GM23338 (cell line): ENCODE measurements around the gene WWOX. TPM values are rescaled to one million over a fixed set of nuclear protein-coding genes. Genes with fewer than 3 reads are reported as not detected.

Experiments used
- ATAC-seq: fragments of 200-7000 bp; cut with Tn5 transposase; 3 replicates; pipeline ENCODE4 v1.9.1; 2020
- DNase-seq: peaks from one replicate; pipeline ENCODE4 v3.0.0-alpha.2; 2015; ENCODE audit warnings: low spot score
- H2AFZ ChIP-seq: fragments of 200-600 bp; sonication (generic); 2 replicates; pipeline ENCODE4 v1.8.0; 2016; ENCODE audit warnings: antibody characterized with exemption, mild to moderate bottlenecking, moderate library complexity
- H3F3A ChIP-seq: fragments of 200-600 bp; sonication (generic); replicated peaks from 2 replicates; pipeline ENCODE4 v1.8.0; 2017; ENCODE audit warnings: antibody characterized with exemption, mixed run types, low read depth
- H3K27ac ChIP-seq: fragments of 200-600 bp; sonication (generic); 2 replicates; pipeline ENCODE4 v1.6.1; 2016; ENCODE audit warnings: low read depth
- H3K27me3 ChIP-seq: fragments of 200-600 bp; sonication (generic); 2 replicates; pipeline ENCODE4 v1.8.0; 2016; ENCODE audit warnings: mild to moderate bottlenecking, mixed run types, moderate library complexity; ENCODE audit not compliant: insufficient read depth
- H3K36me3 ChIP-seq: fragments of 200-600 bp; sonication (generic); 2 replicates; pipeline ENCODE4 v1.8.0; 2016; ENCODE audit warnings: mild to moderate bottlenecking; ENCODE audit not compliant: insufficient read depth
- H3K4me1 ChIP-seq: fragments of 200-600 bp; sonication (generic); 2 replicates; pipeline ENCODE4 v1.8.0; 2016; ENCODE audit warnings: mild to moderate bottlenecking, moderate library complexity; ENCODE audit not compliant: insufficient read depth
- H3K4me2 ChIP-seq: fragments of 200-600 bp; sonication (generic); 2 replicates; pipeline ENCODE4 v1.7.1; 2017; ENCODE audit warnings: mixed run types
- H3K4me3 ChIP-seq: fragments of 200-600 bp; sonication (generic); 2 replicates; pipeline ENCODE4 v1.6.1; 2016; ENCODE audit warnings: mixed run types
- H3K79me2 ChIP-seq: fragments of 200-600 bp; sonication (generic); replicated peaks from 2 replicates; pipeline ENCODE4 v1.8.0; 2017; ENCODE audit warnings: mild to moderate bottlenecking; ENCODE audit not compliant: insufficient read depth
- H3K9me2 ChIP-seq: fragments of 200-600 bp; sonication (generic); 2 replicates; pipeline ENCODE4 v1.8.0; 2017; ENCODE audit not compliant: insufficient read depth
- H4K20me1 ChIP-seq: fragments of 200-600 bp; sonication (generic); replicated peaks from 2 replicates; pipeline ENCODE4 v1.8.0; 2017; ENCODE audit warnings: mild to moderate bottlenecking; ENCODE audit not compliant: insufficient read depth
- H3K27ac Mint-ChIP-seq: 2 replicates; pipeline ENCODE4 v1.8.0; 2020; ENCODE audit warnings: inconsistent platforms, mild to moderate bottlenecking, moderate library complexity, mixed read lengths
- H3K27me3 Mint-ChIP-seq: 3 replicates; pipeline ENCODE4 v1.8.0; 2022; ENCODE audit warnings: low read depth, mild to moderate bottlenecking, moderate library complexity, mixed read lengths, inconsistent platforms; ENCODE audit not compliant: insufficient read depth, poor library complexity
- H3K36me3 Mint-ChIP-seq: 3 replicates; pipeline ENCODE4 v1.8.0; 2021; ENCODE audit warnings: low read depth, mild to moderate bottlenecking, inconsistent platforms, moderate library complexity, mixed read lengths
- H3K4me1 Mint-ChIP-seq: 3 replicates; pipeline ENCODE4 v1.8.0; 2020; ENCODE audit warnings: mild to moderate bottlenecking, inconsistent platforms, mixed read lengths
- H3K4me3 Mint-ChIP-seq: 3 replicates; pipeline ENCODE4 v1.8.0; 2021; ENCODE audit warnings: moderate library complexity, mild to moderate bottlenecking, inconsistent platforms, mixed read lengths
- H3K9me3 Mint-ChIP-seq: 3 replicates; pipeline ENCODE4 v1.8.0; 2020; ENCODE audit warnings: moderate library complexity, mild to moderate bottlenecking, inconsistent platforms, mixed read lengths
- CREB1 ChIP-seq: fragments of 250-450 bp; sonication (Bioruptor Pico); IDR thresholded peaks from 2 replicates; pipeline ENCODE4 v1.5.0; 2020; ENCODE audit warnings: low read depth, mild to moderate bottlenecking, moderate library complexity
- EZH2 ChIP-seq: fragments of 200-600 bp; sonication (generic); IDR thresholded peaks from one replicate; pipeline ENCODE4 v1.8.0; 2017; ENCODE audit warnings: antibody characterized with exemption, mild to moderate bottlenecking, low read depth; ENCODE audit not compliant: unreplicated experiment
- EZH2phosphoT487 ChIP-seq: fragments of 200-600 bp; sonication (generic); IDR thresholded peaks from one replicate; pipeline ENCODE4 v1.8.1; 2018; ENCODE audit warnings: antibody characterized with exemption; ENCODE audit not compliant: unreplicated experiment
- JUNB ChIP-seq: IDR thresholded peaks from one replicate; pipeline ENCODE4 v1.6.1; 2016; ENCODE audit warnings: antibody characterized with exemption; ENCODE audit not compliant: unreplicated experiment
- NANOG ChIP-seq: IDR thresholded peaks from 2 replicates; pipeline ENCODE4 v1.6.1; 2016; ENCODE audit warnings: antibody characterized with exemption, borderline replicate concordance
- POLR2AphosphoS5 ChIP-seq: IDR thresholded peaks from 2 replicates; pipeline ENCODE4 v1.6.1; 2016; ENCODE audit warnings: antibody characterized with exemption, low read depth
- STAT1 ChIP-seq: IDR thresholded peaks from one replicate; pipeline ENCODE4 v1.6.1; 2016; ENCODE audit warnings: antibody characterized with exemption; ENCODE audit not compliant: unreplicated experiment
- ZNF114 ChIP-seq: fragments of 250-450 bp; sonication (Bioruptor Pico); IDR thresholded peaks from 2 replicates; pipeline ENCODE4 v1.5.0; 2020; ENCODE audit warnings: mild to moderate bottlenecking, moderate library complexity
- ZNF331 ChIP-seq: fragments of 250-450 bp; sonication (Bioruptor Pico); IDR thresholded peaks from 2 replicates; pipeline ENCODE4 v1.5.0; 2020; ENCODE audit warnings: low read depth, mild to moderate bottlenecking, moderate library complexity
- polyA plus RNA-seq: library from polyadenylated mRNA; unstranded; fragments of >200 nt; fragmentation: Nextera tagmentation; extraction: Ambion mirVana; gene quantifications from 2 replicates; pipeline ENCODE4 v1.2.1, GENCODE V29; 2016
- total RNA-seq: library from RNA; depleted of rRNA; stranded (reverse); fragments of >200 nt; shearing (Covaris generic); gene quantifications from 2 replicates; pipeline ENCODE4 v1.2.3, GENCODE V29; 2014
- TF ChIP-seq, protein P1 (sequence below): fragments of 250-450 bp; sonication (Bioruptor Pico); IDR thresholded peaks from 2 replicates; pipeline ENCODE4 v1.5.0; 2020; ENCODE audit warnings: mild to moderate bottlenecking, moderate library complexity
- TF ChIP-seq, protein P2 (sequence below): IDR thresholded peaks from one replicate; pipeline ENCODE4 v1.6.1; 2018; ENCODE audit warnings: antibody characterized with exemption; ENCODE audit not compliant: unreplicated experiment
- TF ChIP-seq, protein P3 (sequence below), 2 experiments: fragments of 200-600 bp in 1 of 2; sonication (generic) in 1 of 2; conservative IDR thresholded peaks; 2 replicates each; pipeline versions ENCODE4 v1.5.1 to v1.6.1; 2016 to 2017; ENCODE audit warnings: antibody characterized with exemption in 2 of 2, low read depth in 2 of 2, mild to moderate bottlenecking in 2 of 2, moderate library complexity in 1 of 2
- TF ChIP-seq, protein P4 (sequence below): IDR thresholded peaks from 2 replicates; pipeline ENCODE4 v1.6.1; 2016; ENCODE audit warnings: antibody characterized with exemption

The WWOX gene
- total and polyA plus RNA-seq, 2 experiments from 2014 or later: 10.0 to 19.3 TPM

DNA sequence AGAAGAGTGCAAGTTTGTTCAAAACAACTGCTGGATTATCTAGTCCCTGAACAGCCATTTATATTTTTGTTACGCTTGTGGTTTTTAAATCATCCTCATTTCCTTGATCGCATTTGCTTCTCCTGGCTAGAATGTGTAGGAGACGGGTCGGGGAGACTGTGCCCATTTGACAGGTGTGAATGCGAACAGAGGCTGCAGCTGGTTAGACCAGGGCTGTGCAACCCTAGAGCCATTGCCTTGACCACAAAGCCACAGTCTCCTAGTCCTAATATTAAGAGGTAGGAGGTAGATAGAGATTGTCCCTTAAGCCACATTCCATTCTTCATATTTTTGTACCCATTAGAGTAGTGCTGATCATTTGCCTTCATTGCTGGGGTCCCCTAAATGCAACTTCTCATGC, 639.1 kb downstream of the WWOX start:
- no peaks in the 10 kb centered on the region for H3K36me3 Mint-ChIP-seq
- H3K4me1 ChIP-seq: no peaks in the 10 kb centered on the region
- no peaks in the 10 kb centered on the region for H3K9me2 ChIP-seq
- no peaks in the 10 kb centered on the region for H3K4me1 Mint-ChIP-seq
- DNase-seq: no peak
- no peak for ATAC-seq
- no peaks in the 10 kb centered on the region for H3K36me3 ChIP-seq
- H2AFZ ChIP-seq: no peak overlapping the region
- H3K4me3 Mint-ChIP-seq: no peak overlapping the region
- no peaks in the 10 kb centered on the region for H3K9me3 Mint-ChIP-seq
- H3K4me2 ChIP-seq: no peak overlapping the region
- H3K27me3 Mint-ChIP-seq: no peaks in the 10 kb centered on the region
- H3K27ac ChIP-seq: no peak overlapping the region
- H3K27ac Mint-ChIP-seq: no peak overlapping the region
- H3K79me2 ChIP-seq: no peaks in the 10 kb centered on the region
- H4K20me1 ChIP-seq: no peaks in the 10 kb centered on the region
- H3F3A ChIP-seq: no peaks in the 10 kb centered on the region
- TF ChIP-seq NANOG (no peak), ZNF114 (CRISPR knock-in tag) (no peak), STAT1 (no peak), EZH2phosphoT487 (no peak), POLR2AphosphoS5 (no peak), EZH2 (no peak), ZNF331 (CRISPR knock-in tag) (no peak), JUNB (no peak), CREB1 (CRISPR knock-in tag) (no peak)
- TF ChIP-seq, protein P1, sequence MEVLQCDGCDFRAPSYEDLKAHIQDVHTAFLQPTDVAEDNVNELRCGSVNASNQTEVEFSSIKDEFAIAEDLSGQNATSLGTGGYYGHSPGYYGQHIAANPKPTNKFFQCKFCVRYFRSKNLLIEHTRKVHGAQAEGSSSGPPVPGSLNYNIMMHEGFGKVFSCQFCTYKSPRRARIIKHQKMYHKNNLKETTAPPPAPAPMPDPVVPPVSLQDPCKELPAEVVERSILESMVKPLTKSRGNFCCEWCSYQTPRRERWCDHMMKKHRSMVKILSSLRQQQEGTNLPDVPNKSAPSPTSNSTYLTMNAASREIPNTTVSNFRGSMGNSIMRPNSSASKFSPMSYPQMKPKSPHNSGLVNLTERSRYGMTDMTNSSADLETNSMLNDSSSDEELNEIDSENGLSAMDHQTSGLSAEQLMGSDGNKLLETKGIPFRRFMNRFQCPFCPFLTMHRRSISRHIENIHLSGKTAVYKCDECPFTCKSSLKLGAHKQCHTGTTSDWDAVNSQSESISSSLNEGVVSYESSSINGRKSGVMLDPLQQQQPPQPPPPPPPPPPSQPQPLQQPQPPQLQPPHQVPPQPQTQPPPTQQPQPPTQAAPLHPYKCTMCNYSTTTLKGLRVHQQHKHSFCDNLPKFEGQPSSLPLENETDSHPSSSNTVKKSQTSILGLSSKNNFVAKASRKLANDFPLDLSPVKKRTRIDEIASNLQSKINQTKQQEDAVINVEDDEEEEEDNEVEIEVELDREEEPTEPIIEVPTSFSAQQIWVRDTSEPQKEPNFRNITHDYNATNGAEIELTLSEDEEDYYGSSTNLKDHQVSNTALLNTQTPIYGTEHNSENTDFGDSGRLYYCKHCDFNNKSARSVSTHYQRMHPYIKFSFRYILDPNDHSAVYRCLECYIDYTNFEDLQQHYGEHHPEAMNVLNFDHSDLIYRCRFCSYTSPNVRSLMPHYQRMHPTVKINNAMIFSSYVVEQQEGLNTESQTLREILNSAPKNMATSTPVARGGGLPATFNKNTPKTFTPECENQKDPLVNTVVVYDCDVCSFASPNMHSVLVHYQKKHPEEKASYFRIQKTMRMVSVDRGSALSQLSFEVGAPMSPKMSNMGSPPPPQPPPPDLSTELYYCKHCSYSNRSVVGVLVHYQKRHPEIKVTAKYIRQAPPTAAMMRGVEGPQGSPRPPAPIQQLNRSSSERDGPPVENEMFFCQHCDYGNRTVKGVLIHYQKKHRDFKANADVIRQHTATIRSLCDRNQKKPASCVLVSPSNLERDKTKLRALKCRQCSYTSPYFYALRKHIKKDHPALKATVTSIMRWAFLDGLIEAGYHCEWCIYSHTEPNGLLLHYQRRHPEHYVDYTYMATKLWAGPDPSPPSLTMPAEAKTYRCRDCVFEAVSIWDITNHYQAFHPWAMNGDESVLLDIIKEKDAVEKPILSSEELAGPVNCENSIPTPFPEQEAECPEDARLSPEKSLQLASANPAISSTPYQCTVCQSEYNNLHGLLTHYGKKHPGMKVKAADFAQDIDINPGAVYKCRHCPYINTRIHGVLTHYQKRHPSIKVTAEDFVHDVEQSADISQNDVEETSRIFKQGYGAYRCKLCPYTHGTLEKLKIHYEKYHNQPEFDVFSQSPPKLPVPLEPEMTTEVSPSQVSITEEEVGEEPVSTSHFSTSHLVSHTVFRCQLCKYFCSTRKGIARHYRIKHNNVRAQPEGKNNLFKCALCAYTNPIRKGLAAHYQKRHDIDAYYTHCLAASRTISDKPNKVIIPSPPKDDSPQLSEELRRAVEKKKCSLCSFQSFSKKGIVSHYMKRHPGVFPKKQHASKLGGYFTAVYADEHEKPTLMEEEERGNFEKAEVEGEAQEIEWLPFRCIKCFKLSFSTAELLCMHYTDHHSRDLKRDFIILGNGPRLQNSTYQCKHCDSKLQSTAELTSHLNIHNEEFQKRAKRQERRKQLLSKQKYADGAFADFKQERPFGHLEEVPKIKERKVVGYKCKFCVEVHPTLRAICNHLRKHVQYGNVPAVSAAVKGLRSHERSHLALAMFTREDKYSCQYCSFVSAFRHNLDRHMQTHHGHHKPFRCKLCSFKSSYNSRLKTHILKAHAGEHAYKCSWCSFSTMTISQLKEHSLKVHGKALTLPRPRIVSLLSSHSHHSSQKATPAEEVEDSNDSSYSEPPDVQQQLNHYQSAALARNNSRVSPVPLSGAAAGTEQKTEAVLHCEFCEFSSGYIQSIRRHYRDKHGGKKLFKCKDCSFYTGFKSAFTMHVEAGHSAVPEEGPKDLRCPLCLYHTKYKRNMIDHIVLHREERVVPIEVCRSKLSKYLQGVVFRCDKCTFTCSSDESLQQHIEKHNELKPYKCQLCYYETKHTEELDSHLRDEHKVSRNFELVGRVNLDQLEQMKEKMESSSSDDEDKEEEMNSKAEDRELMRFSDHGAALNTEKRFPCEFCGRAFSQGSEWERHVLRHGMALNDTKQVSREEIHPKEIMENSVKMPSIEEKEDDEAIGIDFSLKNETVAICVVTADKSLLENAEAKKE (CRISPR knock-in tag): no peak
- TF ChIP-seq, protein P2, sequence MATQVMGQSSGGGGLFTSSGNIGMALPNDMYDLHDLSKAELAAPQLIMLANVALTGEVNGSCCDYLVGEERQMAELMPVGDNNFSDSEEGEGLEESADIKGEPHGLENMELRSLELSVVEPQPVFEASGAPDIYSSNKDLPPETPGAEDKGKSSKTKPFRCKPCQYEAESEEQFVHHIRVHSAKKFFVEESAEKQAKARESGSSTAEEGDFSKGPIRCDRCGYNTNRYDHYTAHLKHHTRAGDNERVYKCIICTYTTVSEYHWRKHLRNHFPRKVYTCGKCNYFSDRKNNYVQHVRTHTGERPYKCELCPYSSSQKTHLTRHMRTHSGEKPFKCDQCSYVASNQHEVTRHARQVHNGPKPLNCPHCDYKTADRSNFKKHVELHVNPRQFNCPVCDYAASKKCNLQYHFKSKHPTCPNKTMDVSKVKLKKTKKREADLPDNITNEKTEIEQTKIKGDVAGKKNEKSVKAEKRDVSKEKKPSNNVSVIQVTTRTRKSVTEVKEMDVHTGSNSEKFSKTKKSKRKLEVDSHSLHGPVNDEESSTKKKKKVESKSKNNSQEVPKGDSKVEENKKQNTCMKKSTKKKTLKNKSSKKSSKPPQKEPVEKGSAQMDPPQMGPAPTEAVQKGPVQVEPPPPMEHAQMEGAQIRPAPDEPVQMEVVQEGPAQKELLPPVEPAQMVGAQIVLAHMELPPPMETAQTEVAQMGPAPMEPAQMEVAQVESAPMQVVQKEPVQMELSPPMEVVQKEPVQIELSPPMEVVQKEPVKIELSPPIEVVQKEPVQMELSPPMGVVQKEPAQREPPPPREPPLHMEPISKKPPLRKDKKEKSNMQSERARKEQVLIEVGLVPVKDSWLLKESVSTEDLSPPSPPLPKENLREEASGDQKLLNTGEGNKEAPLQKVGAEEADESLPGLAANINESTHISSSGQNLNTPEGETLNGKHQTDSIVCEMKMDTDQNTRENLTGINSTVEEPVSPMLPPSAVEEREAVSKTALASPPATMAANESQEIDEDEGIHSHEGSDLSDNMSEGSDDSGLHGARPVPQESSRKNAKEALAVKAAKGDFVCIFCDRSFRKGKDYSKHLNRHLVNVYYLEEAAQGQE: no peak
- TF ChIP-seq, protein P3, sequence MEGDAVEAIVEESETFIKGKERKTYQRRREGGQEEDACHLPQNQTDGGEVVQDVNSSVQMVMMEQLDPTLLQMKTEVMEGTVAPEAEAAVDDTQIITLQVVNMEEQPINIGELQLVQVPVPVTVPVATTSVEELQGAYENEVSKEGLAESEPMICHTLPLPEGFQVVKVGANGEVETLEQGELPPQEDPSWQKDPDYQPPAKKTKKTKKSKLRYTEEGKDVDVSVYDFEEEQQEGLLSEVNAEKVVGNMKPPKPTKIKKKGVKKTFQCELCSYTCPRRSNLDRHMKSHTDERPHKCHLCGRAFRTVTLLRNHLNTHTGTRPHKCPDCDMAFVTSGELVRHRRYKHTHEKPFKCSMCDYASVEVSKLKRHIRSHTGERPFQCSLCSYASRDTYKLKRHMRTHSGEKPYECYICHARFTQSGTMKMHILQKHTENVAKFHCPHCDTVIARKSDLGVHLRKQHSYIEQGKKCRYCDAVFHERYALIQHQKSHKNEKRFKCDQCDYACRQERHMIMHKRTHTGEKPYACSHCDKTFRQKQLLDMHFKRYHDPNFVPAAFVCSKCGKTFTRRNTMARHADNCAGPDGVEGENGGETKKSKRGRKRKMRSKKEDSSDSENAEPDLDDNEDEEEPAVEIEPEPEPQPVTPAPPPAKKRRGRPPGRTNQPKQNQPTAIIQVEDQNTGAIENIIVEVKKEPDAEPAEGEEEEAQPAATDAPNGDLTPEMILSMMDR (conservative IDR thresholded peaks at IDR 0.05; ENCODE audit: low read depth in 2 of 2): no peak
- TF ChIP-seq, protein P4, sequence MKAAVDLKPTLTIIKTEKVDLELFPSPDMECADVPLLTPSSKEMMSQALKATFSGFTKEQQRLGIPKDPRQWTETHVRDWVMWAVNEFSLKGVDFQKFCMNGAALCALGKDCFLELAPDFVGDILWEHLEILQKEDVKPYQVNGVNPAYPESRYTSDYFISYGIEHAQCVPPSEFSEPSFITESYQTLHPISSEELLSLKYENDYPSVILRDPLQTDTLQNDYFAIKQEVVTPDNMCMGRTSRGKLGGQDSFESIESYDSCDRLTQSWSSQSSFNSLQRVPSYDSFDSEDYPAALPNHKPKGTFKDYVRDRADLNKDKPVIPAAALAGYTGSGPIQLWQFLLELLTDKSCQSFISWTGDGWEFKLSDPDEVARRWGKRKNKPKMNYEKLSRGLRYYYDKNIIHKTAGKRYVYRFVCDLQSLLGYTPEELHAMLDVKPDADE: no peak
- no peak overlapping the region for H3K4me3 ChIP-seq
- H3K27me3 ChIP-seq: no peaks in the 10 kb centered on the region
